HepG2 (cell line): Measurements from ENCODE around the gene C16orf54. TPM values are rescaled to one million over a fixed set of nuclear protein-coding genes. Genes with fewer than 3 reads are reported as not detected.
A peak's percentile ranks its signal among the peaks of the same experiment; 100 is the strongest.
"Not testable (repeated sequence)": the region's sequence is repeated elsewhere in the genome, so short reads cannot be mapped to it uniquely, and the experiment has no call there.

Experiments used
- ATF1 ChIP-seq: IDR thresholded peaks from 2 replicates; pipeline ENCODE4 v1.6.1; 2016; ENCODE audit warnings: mild to moderate bottlenecking, control low read depth
- CREM ChIP-seq, 2 experiments: sonication (generic) in 1 of 2; formaldehyde crosslinking in 1 of 2; IDR thresholded peaks; 2 replicates each; pipeline versions ENCODE4 v1.4.0 to v1.6.1; 2016 to 2020; ENCODE audit warnings: antibody characterized with exemption in 1 of 2, mild to moderate bottlenecking in 1 of 2, missing genetic modification reagents in 1 of 2
- FOXP4 ChIP-seq: sonication (generic); formaldehyde crosslinking; IDR thresholded peaks from 2 replicates; pipeline ENCODE4 v1.4.0; 2020; ENCODE audit warnings: missing genetic modification reagents
- GATAD2A ChIP-seq: IDR thresholded peaks from 2 replicates; pipeline ENCODE4 v1.6.1; 2016
- HOXA3 ChIP-seq: sonication (generic); formaldehyde crosslinking; IDR thresholded peaks from 2 replicates; pipeline ENCODE4 v1.5.0; 2020; ENCODE audit warnings: missing genetic modification reagents
- IRF2 ChIP-seq: IDR thresholded peaks from 2 replicates; pipeline ENCODE4 v1.6.1; 2018; ENCODE audit warnings: missing genetic modification reagents, missing compliant biosample characterization
- KAT8 ChIP-seq: IDR thresholded peaks from 2 replicates; pipeline ENCODE4 v1.6.1; 2016; ENCODE audit warnings: missing genetic modification reagents, missing compliant biosample characterization
- KLF16 ChIP-seq, 2 experiments: sonication (generic) in 1 of 2; formaldehyde crosslinking in 1 of 2; IDR thresholded peaks; 2 replicates each; pipeline versions ENCODE4 v1.6.1 to v1.8.0; 2016 to 2023; ENCODE audit warnings: missing genetic modification reagents in 2 of 2, missing compliant biosample characterization in 1 of 2
- NFKB2 ChIP-seq: sonication (generic); formaldehyde crosslinking; IDR thresholded peaks from 2 replicates; pipeline ENCODE4 v1.4.0; 2020; ENCODE audit warnings: missing genetic modification reagents, borderline replicate concordance
- PHF21A ChIP-seq: sonication (generic); formaldehyde crosslinking; IDR thresholded peaks from 2 replicates; pipeline ENCODE4 v1.5.0; 2020; ENCODE audit warnings: mild to moderate bottlenecking, missing genetic modification reagents
- RAD51 ChIP-seq: fragments of 450-650 bp; IDR thresholded peaks from 2 replicates; pipeline ENCODE4 v1.6.1; 2016; ENCODE audit warnings: borderline replicate concordance
- SALL1 ChIP-seq: sonication (generic); formaldehyde crosslinking; IDR thresholded peaks from 2 replicates; pipeline ENCODE4 v1.8.0; 2022; ENCODE audit warnings: mild to moderate bottlenecking, missing genetic modification reagents
- SMC3 ChIP-seq: IDR thresholded peaks from 2 replicates; pipeline ENCODE4 v1.6.1; 2011; ENCODE audit warnings: low read length, improper control_type of control experiment
- ZFX ChIP-seq: sonication (generic); formaldehyde crosslinking; IDR thresholded peaks from 2 replicates; pipeline ENCODE4 v1.4.0; 2020; ENCODE audit warnings: mild to moderate bottlenecking, low read depth, missing genetic modification reagents, moderate library complexity
- ZNF232 ChIP-seq: sonication (generic); formaldehyde crosslinking; IDR thresholded peaks from 2 replicates; pipeline ENCODE4 v1.4.0; 2020; ENCODE audit warnings: missing genetic modification reagents, borderline replicate concordance
- ZNF335 ChIP-seq: sonication (generic); formaldehyde crosslinking; IDR thresholded peaks from 2 replicates; pipeline ENCODE4 v1.4.0; 2020; ENCODE audit warnings: missing genetic modification reagents
- ZNF687 ChIP-seq: sonication (generic); formaldehyde crosslinking; IDR thresholded peaks from 2 replicates; pipeline ENCODE4 v1.5.1; 2020; ENCODE audit warnings: mild to moderate bottlenecking, missing genetic modification reagents, moderate library complexity
- polyA plus RNA-seq, 8 experiments: library from polyadenylated mRNA; depleted of rRNA in 3 of 8; stranded (reverse) in 7 of 8; unstranded in 1 of 8; fragments of >200 nt; fragmentation: Illumina TruSeq in 4 of 8; extraction: Trizol in 4 of 8; gene quantifications; 2 replicates each; pipeline versions ENCODE4 v1.2.1 to v1.2.3, GENCODE V29; 2011 to 2016; ENCODE audit warnings: low read depth in 4 of 8, missing spikeins in 1 of 8, mixed read lengths in 1 of 8; ENCODE audit not compliant: insufficient read depth in 1 of 8
- total RNA-seq, 5 experiments: library from RNA; depleted of rRNA; stranded (reverse); fragments of >200 nt; fragmentation: Illumina TruSeq; extraction: Trizol; gene quantifications; 2 replicates each; pipeline ENCODE4 v1.2.3, GENCODE V29; 2016; ENCODE audit warnings: low read depth in 1 of 5
- TF ChIP-seq, protein P1 (sequence below): sonication (generic); formaldehyde crosslinking; IDR thresholded peaks from 2 replicates; pipeline ENCODE4 v1.5.0; 2020; ENCODE audit warnings: missing genetic modification reagents
- TF ChIP-seq, protein P2 (sequence below): sonication (generic); formaldehyde crosslinking; IDR thresholded peaks from 2 replicates; pipeline ENCODE4 v1.8.0; 2022; ENCODE audit warnings: missing genetic modification reagents, mild to moderate bottlenecking, borderline replicate concordance

Gene C16orf54
- total and polyA plus RNA-seq, 2 of the 13 experiments (the other 11 are each of a cell fraction or from before 2014, with no cell fraction given), result not detected

DNA sequence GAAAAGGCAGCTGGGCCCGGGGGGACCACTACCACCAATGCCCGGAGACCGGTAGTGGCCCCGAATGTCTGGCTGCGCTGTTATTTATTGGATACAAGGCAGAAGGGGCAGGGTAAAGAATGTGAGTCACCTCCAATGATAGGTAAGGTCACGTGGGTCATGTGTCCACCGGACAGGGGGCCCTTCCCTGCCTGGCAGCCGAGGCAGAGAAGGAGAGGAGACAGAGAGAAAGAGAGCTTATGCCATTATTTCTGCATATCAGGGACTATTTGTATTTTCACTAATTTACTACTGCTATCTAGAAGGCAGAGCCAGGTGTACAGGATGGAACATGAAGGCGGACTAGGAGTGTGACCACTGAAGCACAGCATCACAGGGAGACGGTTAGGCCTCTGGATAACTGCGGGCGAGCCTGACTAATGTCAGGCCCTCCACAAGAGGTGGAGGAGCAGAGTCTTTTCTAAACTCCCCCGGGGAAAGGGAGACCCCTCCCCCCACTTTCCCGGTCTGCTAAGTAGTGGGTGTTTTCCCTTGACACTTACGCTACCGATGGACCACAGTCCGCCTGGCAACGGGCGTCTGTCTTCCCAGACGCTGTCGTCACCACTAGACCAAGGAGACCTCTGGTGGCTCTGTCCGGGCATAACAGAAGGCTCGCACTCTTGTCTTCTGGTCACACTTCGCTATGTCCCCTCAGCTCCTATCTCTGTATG is 24.5 kb downstream of the C16orf54 start (continued):
- TF ChIP-seq ZFX (CRISPR knock-in tag) (peak; percentile 57), CREM (IDR thresholded peaks at IDR 0.05) (peak; percentile 67), ZNF687 (CRISPR knock-in tag) (peak; percentile 62), RAD51 (peak; percentile 69), FOXP4 (0 out of 2 replicates have a peak, but pooled peaks have one; percentile 27), SALL1 (CRISPR knock-in tag) (peak; percentile 50), IRF2 (CRISPR knock-in tag) (peak; percentile 31; the same call in 1 of the 2 replicates), ZNF335 (CRISPR knock-in tag) (0 out of 2 replicates have a peak, but pooled peaks have one; percentile 16), HOXA3 (peak; percentile 56; the same call in 1 of the 2 replicates), ZNF232 (CRISPR knock-in tag) (peak; percentile 46; the same call in 1 of the 2 replicates), GATAD2A (peak; percentile 52), KAT8 (CRISPR knock-in tag) (peak; percentile 11; the same call in 1 of the 2 replicates), PHF21A (CRISPR knock-in tag) (peak; percentile 28; the same call in 1 of the 2 replicates), NFKB2 (CRISPR knock-in tag) (peak; percentile 55; the same call in 1 of the 2 replicates), KLF16 (CRISPR knock-in tag; IDR thresholded peaks at IDR 0.05) (peak in 1 of 2 experiments; percentile 51; a peak in 1 of 4 replicates), SMC3 (peak; percentile 63), ATF1 (CRISPR knock-in tag) (peak; percentile 56)
- not testable (repeated sequence) for TF ChIP-seq CREM (CRISPR knock-in tag; IDR thresholded peaks at IDR 0.05)
- TF ChIP-seq, protein P1, sequence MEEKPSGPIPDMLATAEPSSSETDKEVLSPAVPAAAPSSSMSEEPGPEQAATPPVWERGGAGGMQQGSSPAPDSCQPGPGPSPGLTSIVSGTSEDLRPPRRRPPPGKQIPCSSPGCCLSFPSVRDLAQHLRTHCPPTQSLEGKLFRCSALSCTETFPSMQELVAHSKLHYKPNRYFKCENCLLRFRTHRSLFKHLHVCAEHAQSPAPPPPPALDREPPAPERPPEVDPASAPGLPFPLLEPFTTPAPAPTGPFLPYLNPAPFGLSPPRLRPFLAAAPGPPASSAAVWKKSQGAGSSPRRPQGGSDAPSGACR (CRISPR knock-in tag), result peak; percentile 76; the same call in 1 of the 2 replicates
- TF ChIP-seq, protein P2, sequence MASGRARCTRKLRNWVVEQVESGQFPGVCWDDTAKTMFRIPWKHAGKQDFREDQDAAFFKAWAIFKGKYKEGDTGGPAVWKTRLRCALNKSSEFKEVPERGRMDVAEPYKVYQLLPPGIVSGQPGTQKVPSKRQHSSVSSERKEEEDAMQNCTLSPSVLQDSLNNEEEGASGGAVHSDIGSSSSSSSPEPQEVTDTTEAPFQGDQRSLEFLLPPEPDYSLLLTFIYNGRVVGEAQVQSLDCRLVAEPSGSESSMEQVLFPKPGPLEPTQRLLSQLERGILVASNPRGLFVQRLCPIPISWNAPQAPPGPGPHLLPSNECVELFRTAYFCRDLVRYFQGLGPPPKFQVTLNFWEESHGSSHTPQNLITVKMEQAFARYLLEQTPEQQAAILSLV, result 0 out of 2 replicates have a peak, but pooled peaks have one; percentile 13
